Fibroblast of upper back skin (primary cell): ENCODE measurements around the gene RGS11.

ENCODE experiments used
- DNase-seq: peaks from one replicate; pipeline ENCODE4 v3.0.0-alpha.2; 2013

Gene RGS11

DNA sequence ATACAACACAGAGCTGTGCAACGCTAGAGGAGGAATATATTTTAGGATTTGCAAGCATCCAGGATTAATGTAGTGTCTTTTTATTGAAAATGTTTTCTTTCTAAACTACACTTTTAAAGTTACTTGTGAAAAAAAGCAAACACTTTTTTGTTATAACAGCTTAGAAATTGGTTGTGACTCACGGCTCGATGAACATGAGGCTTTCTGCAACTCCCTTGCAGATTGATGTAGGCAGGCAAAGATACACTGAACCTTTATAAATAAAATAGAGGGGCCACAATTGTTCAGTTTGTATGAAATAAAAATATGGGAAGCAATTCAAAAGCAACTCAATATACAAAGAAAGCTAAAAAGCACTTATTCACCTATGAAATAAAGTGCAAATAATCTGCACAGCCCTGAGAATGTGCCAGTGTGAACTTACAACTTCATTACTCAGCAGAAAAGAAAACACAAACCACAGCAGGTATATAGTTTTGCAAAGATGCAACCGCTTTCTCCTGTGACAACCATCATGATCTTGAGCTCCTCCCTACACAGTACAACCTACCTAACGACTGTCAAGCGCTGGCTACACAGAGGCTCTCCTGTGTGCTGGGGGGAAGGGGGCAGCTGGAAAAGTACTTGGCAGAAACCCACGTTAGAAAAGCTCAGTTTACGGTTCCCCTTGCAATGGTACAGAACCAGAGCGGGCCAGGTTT is 47.4 kb downstream of the RGS11 start:
- DNase-seq, result peak; percentile 7

DNA sequence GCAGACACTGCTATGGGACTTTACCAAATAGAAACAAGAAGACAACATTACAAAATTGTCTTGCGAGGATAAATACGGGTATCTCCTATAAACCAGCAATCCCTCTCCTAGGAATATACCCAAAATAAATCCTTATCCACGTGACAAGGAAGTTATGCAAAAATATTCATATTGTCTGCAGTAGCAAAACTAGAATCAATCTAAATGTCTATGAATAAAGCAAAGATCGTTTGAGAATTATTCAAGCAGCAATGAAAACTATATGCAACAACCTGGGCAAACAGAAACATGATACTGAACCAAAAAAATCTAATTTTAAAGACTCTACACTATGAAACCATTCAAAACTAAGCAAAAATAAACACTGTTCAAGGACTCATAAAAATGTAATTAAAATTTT is 55.7 kb downstream of the RGS11 start:
- no peak for DNase-seq
